Activated B cell treated with CpG ODN at 0.5 μM for 24 hours (primary cell): Measurements from ENCODE around the gene DEXI. TPM values are rescaled to one million over a fixed set of nuclear protein-coding genes. Genes with fewer than 3 reads are reported as not detected.

ENCODE experiments used
- ATAC-seq: fragments of 200-7000 bp; cut with Tn5 transposase; one replicate; pipeline ENCODE4 v1.10.0; 2021; ENCODE audit warnings: low read depth, mild to moderate bottlenecking, moderate library complexity
- CTCF ChIA-PET: fragments of 350-600 bp; sonication (Branson Sonifier 250); formaldehyde crosslinking; loops from one replicate; lab custom pipeline; 2021; ENCODE audit warnings: antibody characterized with exemption; lab: Charles Lee
- POLR2A ChIA-PET: fragments of 350-600 bp; sonication (Branson Sonifier 250); formaldehyde crosslinking; loops from one replicate; lab custom pipeline; 2021; ENCODE audit warnings: antibody characterized with exemption; lab: Charles Lee
- DNase-seq: peaks from one replicate; pipeline ENCODE4 v3.0.0; 2022
- H3K27ac Mint-ChIP-seq: one replicate; pipeline ENCODE4 v1.8.0; 2020; ENCODE audit warnings: mixed read lengths
- H3K27me3 Mint-ChIP-seq: one replicate; pipeline ENCODE4 v1.8.0; 2021; ENCODE audit warnings: mixed read lengths
- H3K36me3 Mint-ChIP-seq: one replicate; pipeline ENCODE4 v1.8.0; 2021; ENCODE audit warnings: low read depth, mixed read lengths
- H3K4me1 Mint-ChIP-seq: one replicate; pipeline ENCODE4 v1.8.0; 2021; ENCODE audit warnings: mixed read lengths
- H3K4me3 Mint-ChIP-seq: one replicate; pipeline ENCODE4 v1.8.0; 2020; ENCODE audit warnings: mild to moderate bottlenecking, mixed read lengths
- H3K9me3 Mint-ChIP-seq: one replicate; pipeline ENCODE4 v1.8.0; 2020; ENCODE audit warnings: mixed read lengths
- CTCF ChIP-seq: fragments of 200-600 bp; IDR thresholded peaks from one replicate; pipeline ENCODE4 v1.8.0; 2022; ENCODE audit warnings: antibody characterized with exemption, mild to moderate bottlenecking
- intact Hi-C: fragments of 100-400 bp; cut with micrococcal nuclease; formaldehyde crosslinking; loops from one replicate; pipeline ENCODE4 v1.15.1; 2024
- total RNA-seq: library from RNA; stranded (reverse); gene quantifications from 2 replicates; pipeline ENCODE4 v1.2.3, GENCODE V29; 2022

The DEXI gene
- total RNA-seq, 1 donor from 2014 or later: 18.0 TPM

GRCh38 chr16:10922328-10923145 lies 19.7 kb downstream of the DEXI start:
- Mint-ChIP-seq H3K27ac (peak overlapping the region; percentile 53), H3K36me3 (peaks cover 89% of the 10 kb centered on the region), H3K9me3 (no peaks in the 10 kb centered on the region), H3K27me3 (no peaks in the 10 kb centered on the region), H3K4me1 (peaks cover 42% of the 10 kb centered on the region), H3K4me3 (no peak overlapping the region)
- POLR2A ChIA-PET: interaction anchor here (0.6 to 2.4 kb wide), 5 partner anchors 10 to 179 kb away, joined by 3 to 8 read pairs (median 5); partner anchors contain the start of genes CIITA and NUBP1
- ATAC-seq (no peak), DNase-seq (no peak)
- CTCF ChIA-PET: interaction anchor here (0.5 to 1.9 kb wide), 4 partner anchors 13 to 408 kb away, joined by 3 to 9 read pairs (median 3); no protein-coding TSS in a partner anchor
- no peak for TF ChIP-seq CTCF
- intact Hi-C loops: no loop called here

GRCh38 chr16:10921536-10922327 lies 20.5 kb downstream of the DEXI start:
- Mint-ChIP-seq H3K36me3 (peaks cover 91% of the 10 kb centered on the region), H3K27ac (peak overlapping the region; percentile 60), H3K4me3 (no peak overlapping the region), H3K27me3 (no peaks in the 10 kb centered on the region), H3K9me3 (no peaks in the 10 kb centered on the region), H3K4me1 (peaks cover 48% of the 10 kb centered on the region)
- intact Hi-C loops: no loop called here
- ATAC-seq: no peak
- CTCF ChIA-PET: interaction anchor here (0.5 to 1.9 kb wide), 4 partner anchors 13 to 407 kb away, joined by 3 to 9 read pairs (median 3); no protein-coding TSS in a partner anchor
- no peak for DNase-seq
- TF ChIP-seq CTCF: no peak
- POLR2A ChIA-PET: interaction anchor here (0.7 to 1.8 kb wide), 5 partner anchors 11 to 178 kb away, joined by 3 to 8 read pairs (median 3); partner anchors contain the start of gene NUBP1

GRCh38 chr16:10920726-10921427 lies 21.4 kb downstream of the DEXI start:
- no peaks in the 10 kb centered on the region for H3K27me3 Mint-ChIP-seq
- no peak overlapping the region for H3K4me3 Mint-ChIP-seq
- no peak for DNase-seq
- peaks cover 91% of the 10 kb centered on the region for H3K36me3 Mint-ChIP-seq
- ChIA-PET POLR2A (interaction anchor here (0.7 to 1.0 kb wide), 2 partner anchors 12 to 26 kb away, joined by 3 read pairs; no protein-coding TSS in a partner anchor), CTCF (interaction anchor here (0.8 to 1.9 kb wide), 2 partner anchors 33 to 406 kb away, joined by 3 to 9 read pairs; no protein-coding TSS in a partner anchor)
- H3K27ac Mint-ChIP-seq: peak overlapping the region; percentile 60
- peaks cover 55% of the 10 kb centered on the region for H3K4me1 Mint-ChIP-seq
- no peak for TF ChIP-seq CTCF
- ATAC-seq: no peak
- no peaks in the 10 kb centered on the region for H3K9me3 Mint-ChIP-seq
- intact Hi-C loops: no loop called here

GRCh38 chr16:10919003-10919351 lies 23.3 kb downstream of the DEXI start:
- H3K36me3 Mint-ChIP-seq: peaks cover 88% of the 10 kb centered on the region
- H3K27me3 Mint-ChIP-seq: no peaks in the 10 kb centered on the region
- H3K4me1 Mint-ChIP-seq: peaks cover 74% of the 10 kb centered on the region
- ATAC-seq (no peak), DNase-seq (no peak)
- TF ChIP-seq CTCF: no peak
- peak overlapping the region; percentile 46 for H3K4me3 Mint-ChIP-seq
- no peaks in the 10 kb centered on the region for H3K9me3 Mint-ChIP-seq
- ChIA-PET POLR2A (interaction anchor here (0.5 to 12.9 kb wide), 16 partner anchors 20 to 404 kb away, joined by 3 to 234 read pairs (median 6); partner anchors contain the start of genes CIITA, DEXI and NUBP1), CTCF (interaction anchor here (0.7 to 3.3 kb wide), 29 partner anchors 10 to 405 kb away, joined by 3 to 44 read pairs (median 5); partner anchors contain the start of genes CIITA, DEXI, EMP2 and NUBP1)
- intact Hi-C loops: loop anchor here (5.0 kb wide), 1 partner anchor 662 kb away; no protein-coding TSS in a partner anchor
- peak overlapping the region; percentile 88 for H3K27ac Mint-ChIP-seq
